GM12878 (cell line): ENCODE results near the gene BTBD19. TPM values are rescaled to one million over a fixed set of nuclear protein-coding genes. Genes with fewer than 3 reads are reported as not detected.
A peak's percentile ranks its signal among the peaks of the same experiment; 100 is the strongest.

Source experiments
- ATAC-seq: fragments of 200-7000 bp; cut with Tn5 transposase; 3 replicates; pipeline ENCODE4 v1.9.1; 2020; ENCODE audit warnings: mild to moderate bottlenecking, moderate library complexity
- BruUV-seq: library from RNA; stranded (reverse); fragments of 400-500 nt; replicated peaks from 2 replicates; lab custom pipeline; 2021; lab: Mats Ljungman, UMichigan
- CTCF ChIA-PET: fragments of 300-600 bp; sonication (Branson Sonifier 250); formaldehyde crosslinking; extraction: SDS; loops from one replicate; lab custom pipeline; 2021; ENCODE audit warnings: inconsistent platforms; lab: Yijun Ruan, JAX
- POLR2A ChIA-PET: fragments of 350-600 bp; formaldehyde crosslinking; extraction: SDS; loops from one replicate; lab custom pipeline; 2021; ENCODE audit warnings: inconsistent platforms; lab: Charles Lee
- RAD21 ChIA-PET: fragments of 300-600 bp; sonication (Branson Sonifier 250); formaldehyde crosslinking; loops from one replicate; lab custom pipeline; 2023; ENCODE audit warnings: antibody characterized with exemption; ENCODE audit not compliant: unreplicated experiment; lab: Charles Lee
- SMC1A ChIA-PET: fragments of 300-600 bp; sonication (Branson Sonifier 250); formaldehyde crosslinking; loops from one replicate; lab custom pipeline; 2023; ENCODE audit not compliant: unreplicated experiment, uncharacterized antibody; lab: Charles Lee
- DNase-seq: peaks from one replicate; pipeline ENCODE4 v3.0.0-alpha.2; 2011; ENCODE audit warnings: low read depth, low spot score
- FAIRE-seq: peaks from 3 replicates; lab custom pipeline; 2011; peaks lifted over from hg19 to GRCh38; lab: Jason Lieb, UNC
- H2AFZ ChIP-seq: 2 replicates; pipeline ENCODE4 v1.6.0; 2011; ENCODE audit warnings: low read depth, low read length, control low read depth; ENCODE audit not compliant: control insufficient read depth
- H3K27ac ChIP-seq: 2 replicates; pipeline ENCODE4 v1.5.1; 2011; ENCODE audit warnings: control low read depth; ENCODE audit not compliant: control insufficient read depth, insufficient read depth
- H3K27me3 ChIP-seq, 2 experiments: replicated peaks in 1 of 2; 2 replicates each; pipeline versions ENCODE4 v1.6.0 to v1.6.1; 2011; ENCODE audit warnings: low read length in 1 of 2; ENCODE audit not compliant: control insufficient read depth in 2 of 2, insufficient read depth in 2 of 2
- H3K36me3 ChIP-seq, 2 experiments: 2 replicates each; pipeline ENCODE4 v1.5.1; 2011; ENCODE audit warnings: low read length in 1 of 2; ENCODE audit not compliant: control insufficient read depth in 2 of 2, insufficient read depth in 2 of 2
- H3K4me1 ChIP-seq: 2 replicates; pipeline ENCODE4 v1.6.1; 2011; ENCODE audit warnings: mild to moderate bottlenecking, low read length, moderate library complexity, mixed read lengths; ENCODE audit not compliant: control insufficient read depth, insufficient read depth
- H3K4me2 ChIP-seq: 2 replicates; pipeline ENCODE4 v1.6.0; 2011; ENCODE audit warnings: control low read depth; ENCODE audit not compliant: control insufficient read depth, insufficient read depth
- H3K4me3 ChIP-seq: fragments of 200-600 bp; sonication (generic); 2 replicates; pipeline ENCODE4 v1.5.1; 2016
- H3K79me2 ChIP-seq: 2 replicates; pipeline ENCODE4 v1.6.0; 2011; ENCODE audit warnings: low read length; ENCODE audit not compliant: control insufficient read depth, insufficient read depth
- H3K9ac ChIP-seq: 2 replicates; pipeline ENCODE4 v1.8.0; 2011; ENCODE audit warnings: low read length, control low read depth, mixed read lengths; ENCODE audit not compliant: control insufficient read depth, insufficient read depth
- H3K9me3 ChIP-seq: replicated peaks from 3 replicates; pipeline ENCODE4 v1.5.1; 2011; ENCODE audit warnings: mild to moderate bottlenecking, low read length; ENCODE audit not compliant: control insufficient read depth, insufficient read depth
- H4K20me1 ChIP-seq: 2 replicates; pipeline ENCODE4 v1.6.0; 2011; ENCODE audit not compliant: control insufficient read depth, insufficient read depth
- ATF7 ChIP-seq: fragments of 450-650 bp; IDR thresholded peaks from 2 replicates; pipeline ENCODE4 v1.6.1; 2016; ENCODE audit warnings: low read depth, mild to moderate bottlenecking
- BACH1 ChIP-seq: fragments of 450-650 bp; IDR thresholded peaks from 2 replicates; pipeline ENCODE4 v1.6.1; 2017; ENCODE audit warnings: mild to moderate bottlenecking, borderline replicate concordance
- BRCA1 ChIP-seq: IDR thresholded peaks from 2 replicates; pipeline ENCODE4 v1.6.1; 2011; ENCODE audit warnings: low read depth, low read length, improper control_type of control experiment
- ESRRA ChIP-seq: IDR thresholded peaks from 2 replicates; pipeline ENCODE4 v1.6.1; 2012; ENCODE audit warnings: mild to moderate bottlenecking, low read length, improper control_type of control experiment
- ETV6 ChIP-seq, 2 experiments: fragments of 450-650 bp in 1 of 2; IDR thresholded peaks in 1 of 2; conservative IDR thresholded peaks in 1 of 2; 2 replicates each; pipeline ENCODE4 v1.6.1; 2014; ENCODE audit warnings: antibody characterized with exemption in 1 of 2, borderline replicate concordance in 1 of 2, low read depth in 1 of 2, mild to moderate bottlenecking in 1 of 2, moderate library complexity in 1 of 2
- FOXK2 ChIP-seq: fragments of 450-650 bp; IDR thresholded peaks from 2 replicates; pipeline ENCODE4 v1.6.1; 2017; ENCODE audit warnings: mild to moderate bottlenecking, moderate library complexity
- NFYA ChIP-seq: IDR thresholded peaks from 2 replicates; pipeline ENCODE4 v1.6.1; 2011; ENCODE audit warnings: low read depth, mild to moderate bottlenecking, low read length, improper control_type of control experiment, borderline replicate concordance
- NR2C1 ChIP-seq: fragments of 450-650 bp; IDR thresholded peaks from 2 replicates; pipeline ENCODE4 v1.6.1; 2017; ENCODE audit warnings: antibody characterized with exemption, mild to moderate bottlenecking, moderate library complexity
- NR2C2 ChIP-seq: IDR thresholded peaks from 2 replicates; pipeline ENCODE4 v1.6.1; 2011; ENCODE audit warnings: borderline replicate concordance, low read depth; ENCODE audit not compliant: control insufficient read depth, insufficient read length
- PML ChIP-seq: IDR thresholded peaks from 2 replicates; pipeline ENCODE4 v1.6.1; 2012; ENCODE audit warnings: low read length, inconsistent platforms
- RELA ChIP-seq: fragments of 450-650 bp; IDR thresholded peaks from 2 replicates; pipeline ENCODE4 v1.8.0; 2014; ENCODE audit warnings: borderline replicate concordance; ENCODE audit not compliant: partially characterized antibody
- SPI1 ChIP-seq: IDR thresholded peaks from 2 replicates; pipeline ENCODE4 v1.6.1; 2011; ENCODE audit warnings: low read depth, mild to moderate bottlenecking, low read length, moderate library complexity, borderline replicate concordance; ENCODE audit not compliant: insufficient read depth
- SRF ChIP-seq, 2 experiments: IDR thresholded peaks; 2 replicates each; pipeline ENCODE4 v1.6.1; 2011; ENCODE audit warnings: low read depth in 2 of 2, low read length in 2 of 2, mild to moderate bottlenecking in 1 of 2, moderate library complexity in 1 of 2
- STAT3 ChIP-seq: IDR thresholded peaks from 2 replicates; pipeline ENCODE4 v1.6.1; 2011; ENCODE audit warnings: low read depth, low read length, improper control_type of control experiment
- TCF12 ChIP-seq: IDR thresholded peaks from 2 replicates; pipeline ENCODE4 v1.6.1; 2011; ENCODE audit warnings: low read depth, mild to moderate bottlenecking, low read length
- ZNF622 ChIP-seq: fragments of 450-650 bp; IDR thresholded peaks from 2 replicates; pipeline ENCODE4 v1.6.1; 2017; ENCODE audit warnings: mild to moderate bottlenecking, inconsistent platforms
- ZZZ3 ChIP-seq: IDR thresholded peaks from 2 replicates; pipeline ENCODE4 v1.6.1; 2011; ENCODE audit warnings: low read depth; ENCODE audit not compliant: control insufficient read depth, insufficient read length
- WGBS: methylation state at CpG from one replicate; pipeline ENCODE4 v1.1.6; 2016; ENCODE audit warnings: low lambda C conversion rate; ENCODE audit not compliant: insufficient replicate concordance, insufficient coverage; ENCODE audit errors: missing lambda C conversion rate; 5-methylcytosine and 5-hydroxymethylcytosine counted together
- in situ Hi-C: fragments of 300-500 bp; cut with MboI; formaldehyde crosslinking; loops from 9 replicates; pipeline ENCODE4 v1.14.3; 2018; ENCODE audit warnings: mixed read lengths
- intact Hi-C: fragments of 100-400 bp; cut with micrococcal nuclease; formaldehyde crosslinking; loops from one replicate; pipeline ENCODE4 v1.14.2; 2022; ENCODE audit not compliant: unreplicated experiment
- polyA plus RNA-seq, 11 experiments: library from polyadenylated mRNA; depleted of rRNA in 4 of 11; unstranded in 6 of 11; stranded (reverse) in 5 of 11; fragments of >200 nt; fragmentation: Nextera tagmentation in 4 of 11; fragmentation: Illumina TruSeq in 1 of 11; extraction: Ambion mirVana in 4 of 11; extraction: Trizol in 1 of 11; gene quantifications; 1 replicate in 1 of 11; 2 replicates in 10 of 11; pipeline versions ENCODE4 v1.2.1 to v1.2.3, GENCODE V29; 2011 to 2016; ENCODE audit warnings: inconsistent platforms in 2 of 11, missing spikeins in 2 of 11, low read depth in 1 of 11
- total RNA-seq, 4 experiments: library from RNA; depleted of rRNA in 3 of 4; stranded (reverse); fragments of >200 nt in 3 of 4; fragmentation: Illumina TruSeq in 1 of 4; extraction: Trizol in 1 of 4; gene quantifications; 2 replicates each; pipeline versions ENCODE4 v1.2.1 to v1.2.3, GENCODE V29; 2013 to 2021
- TF ChIP-seq, protein P1 (sequence below): IDR thresholded peaks from 2 replicates; pipeline ENCODE4 v1.6.1; 2012; ENCODE audit warnings: low read length, inconsistent platforms
- TF ChIP-seq, protein P2 (sequence below): fragments of 450-650 bp; IDR thresholded peaks from 2 replicates; pipeline ENCODE4 v1.6.1; 2016; ENCODE audit warnings: mild to moderate bottlenecking, moderate library complexity, borderline replicate concordance

Gene BTBD19
- total and polyA plus RNA-seq, 10 of the 15 experiments (the other 5 are each of a cell fraction or from before 2014, with no cell fraction given), result 0.13 to 2.7 (median 0.42) TPM

DNA sequence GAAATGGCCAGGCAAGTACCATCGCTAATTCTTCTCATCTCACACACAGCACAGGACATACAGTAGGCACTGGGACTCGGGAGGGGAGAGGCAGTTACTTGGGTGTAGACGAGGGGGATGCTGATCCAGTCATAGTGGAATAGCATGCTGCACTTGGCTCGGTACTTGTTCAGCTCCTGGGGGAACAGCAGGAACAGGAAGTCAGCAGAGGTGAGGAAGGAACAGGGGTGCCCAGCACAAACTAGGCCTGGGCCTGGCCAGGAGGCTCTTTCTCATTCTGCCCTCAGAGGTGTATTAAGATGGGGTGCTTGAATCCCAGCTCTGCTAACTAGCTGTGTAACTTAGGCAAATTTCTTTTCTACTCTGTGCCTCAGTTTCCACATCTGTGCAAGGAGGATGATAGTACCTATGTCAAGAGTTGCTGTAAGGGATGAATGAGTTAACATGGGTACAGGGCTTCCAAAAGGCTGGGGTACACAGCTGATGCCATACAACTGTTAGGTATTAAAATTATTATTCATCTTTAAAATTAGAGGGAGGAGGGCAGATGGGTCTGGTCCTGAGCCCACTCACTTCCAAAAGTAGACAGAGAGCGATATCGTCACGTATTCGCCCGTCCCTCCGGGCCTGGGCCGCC lies 22.7 kb upstream of the BTBD19 start:
- FAIRE-seq, result no peak
- Histone ChIP-seq H3K4me2 (peak overlapping the region; percentile 90), H3K9ac (peak overlapping the region; percentile 41; the same call in 1 of the 2 replicates), H3K36me3 (peaks cover 0 to 12% of the 10 kb centered on the region in 2 experiments; a peak in 2 of 4 replicates), H2AFZ (peak overlapping the region; percentile 95), H3K27ac (no peak overlapping the region), H3K4me1 (peaks cover 30% of the 10 kb centered on the region), H3K4me3 (peak overlapping the region; percentile 46; the same call in 1 of the 2 replicates), H3K79me2 (no peaks in the 10 kb centered on the region; the same call in 1 of the 2 replicates), H3K27me3 (no peaks in the 10 kb centered on the region), H4K20me1 (no peaks in the 10 kb centered on the region; the same call in 1 of the 2 replicates), H3K9me3 (no peaks in the 10 kb centered on the region)
- no TSS peak for BruUV-seq
- CTCF ChIA-PET, result interaction anchor here (0.6 to 5.2 kb wide), 18 partner anchors 10 to 707 kb away, joined by 3 to 40 read pairs (median 4); partner anchors contain the start of genes PLK3, RNU5D-1, RPS8 and UROD
- in situ Hi-C loops, result no loop called here
- no peak for DNase-seq
- RAD21 ChIA-PET, result interaction anchor here (1.2 to 2.8 kb wide), 3 partner anchors 10 to 226 kb away, joined by 4 to 11 read pairs (median 7); partner anchors contain the start of genes HECTD3, RNU5D-1, RPS8 and UROD
- TF ChIP-seq FOXK2 (no peak), RELA (no peak), PML (no peak), BRCA1 (no peak), ESRRA (no peak), BACH1 (no peak), NR2C1 (no peak), SRF (IDR thresholded peaks at IDR 0.05; ENCODE audit: low read depth in 2 of 2, low read length in 2 of 2) (no peak), NFYA (no peak), ATF7 (no peak), NR2C2 (no peak), ETV6 (conservative IDR thresholded peaks at IDR 0.05 in 1 of 2, IDR thresholded peaks at IDR 0.05 in 1 of 2; ENCODE audit: borderline replicate concordance in 1 of 2, low read depth in 1 of 2) (no peak), ZZZ3 (no peak), ZNF622 (no peak), STAT3 (no peak), SPI1 (no peak), TCF12 (no peak)
- TF ChIP-seq, protein P1, sequence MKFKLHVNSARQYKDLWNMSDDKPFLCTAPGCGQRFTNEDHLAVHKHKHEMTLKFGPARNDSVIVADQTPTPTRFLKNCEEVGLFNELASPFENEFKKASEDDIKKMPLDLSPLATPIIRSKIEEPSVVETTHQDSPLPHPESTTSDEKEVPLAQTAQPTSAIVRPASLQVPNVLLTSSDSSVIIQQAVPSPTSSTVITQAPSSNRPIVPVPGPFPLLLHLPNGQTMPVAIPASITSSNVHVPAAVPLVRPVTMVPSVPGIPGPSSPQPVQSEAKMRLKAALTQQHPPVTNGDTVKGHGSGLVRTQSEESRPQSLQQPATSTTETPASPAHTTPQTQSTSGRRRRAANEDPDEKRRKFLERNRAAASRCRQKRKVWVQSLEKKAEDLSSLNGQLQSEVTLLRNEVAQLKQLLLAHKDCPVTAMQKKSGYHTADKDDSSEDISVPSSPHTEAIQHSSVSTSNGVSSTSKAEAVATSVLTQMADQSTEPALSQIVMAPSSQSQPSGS, result no peak
- TF ChIP-seq, protein P2, sequence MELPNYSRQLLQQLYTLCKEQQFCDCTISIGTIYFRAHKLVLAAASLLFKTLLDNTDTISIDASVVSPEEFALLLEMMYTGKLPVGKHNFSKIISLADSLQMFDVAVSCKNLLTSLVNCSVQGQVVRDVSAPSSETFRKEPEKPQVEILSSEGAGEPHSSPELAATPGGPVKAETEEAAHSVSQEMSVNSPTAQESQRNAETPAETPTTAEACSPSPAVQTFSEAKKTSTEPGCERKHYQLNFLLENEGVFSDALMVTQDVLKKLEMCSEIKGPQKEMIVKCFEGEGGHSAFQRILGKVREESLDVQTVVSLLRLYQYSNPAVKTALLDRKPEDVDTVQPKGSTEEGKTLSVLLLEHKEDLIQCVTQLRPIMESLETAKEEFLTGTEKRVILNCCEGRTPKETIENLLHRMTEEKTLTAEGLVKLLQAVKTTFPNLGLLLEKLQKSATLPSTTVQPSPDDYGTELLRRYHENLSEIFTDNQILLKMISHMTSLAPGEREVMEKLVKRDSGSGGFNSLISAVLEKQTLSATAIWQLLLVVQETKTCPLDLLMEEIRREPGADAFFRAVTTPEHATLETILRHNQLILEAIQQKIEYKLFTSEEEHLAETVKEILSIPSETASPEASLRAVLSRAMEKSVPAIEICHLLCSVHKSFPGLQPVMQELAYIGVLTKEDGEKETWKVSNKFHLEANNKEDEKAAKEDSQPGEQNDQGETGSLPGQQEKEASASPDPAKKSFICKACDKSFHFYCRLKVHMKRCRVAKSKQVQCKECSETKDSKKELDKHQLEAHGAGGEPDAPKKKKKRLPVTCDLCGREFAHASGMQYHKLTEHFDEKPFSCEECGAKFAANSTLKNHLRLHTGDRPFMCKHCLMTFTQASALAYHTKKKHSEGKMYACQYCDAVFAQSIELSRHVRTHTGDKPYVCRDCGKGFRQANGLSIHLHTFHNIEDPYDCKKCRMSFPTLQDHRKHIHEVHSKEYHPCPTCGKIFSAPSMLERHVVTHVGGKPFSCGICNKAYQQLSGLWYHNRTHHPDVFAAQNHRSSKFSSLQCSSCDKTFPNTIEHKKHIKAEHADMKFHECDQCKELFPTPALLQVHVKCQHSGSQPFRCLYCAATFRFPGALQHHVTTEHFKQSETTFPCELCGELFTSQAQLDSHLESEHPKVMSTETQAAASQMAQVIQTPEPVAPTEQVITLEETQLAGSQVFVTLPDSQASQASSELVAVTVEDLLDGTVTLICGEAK, result no peak
- POLR2A ChIA-PET, result interaction anchor here (0.7 to 3.0 kb wide), 4 partner anchors 10 to 63 kb away, joined by 3 to 29 read pairs (median 4); partner anchors contain the start of gene RPS8
- no peak; the same call in 2 of the 3 replicates for ATAC-seq
- SMC1A ChIA-PET, result interaction anchor here (0.9 to 2.5 kb wide), 4 partner anchors 9 to 68 kb away, joined by 3 to 6 read pairs (median 5); partner anchors contain the start of gene RPS8
- intact Hi-C loops, result no loop called here
- 21% methylated on average over 11 of the region's 11 CpGs for WGBS
